ENCODE data around the gene KATNB1. TPM values are rescaled to one million over a fixed set of nuclear protein-coding genes. Genes with fewer than 3 reads are reported as not detected.

KATNB1 gene
- total RNA-seq, 4 donors from 2014 or later = 6.4 to 21.5 (median 11.1) TPM

DNA sequence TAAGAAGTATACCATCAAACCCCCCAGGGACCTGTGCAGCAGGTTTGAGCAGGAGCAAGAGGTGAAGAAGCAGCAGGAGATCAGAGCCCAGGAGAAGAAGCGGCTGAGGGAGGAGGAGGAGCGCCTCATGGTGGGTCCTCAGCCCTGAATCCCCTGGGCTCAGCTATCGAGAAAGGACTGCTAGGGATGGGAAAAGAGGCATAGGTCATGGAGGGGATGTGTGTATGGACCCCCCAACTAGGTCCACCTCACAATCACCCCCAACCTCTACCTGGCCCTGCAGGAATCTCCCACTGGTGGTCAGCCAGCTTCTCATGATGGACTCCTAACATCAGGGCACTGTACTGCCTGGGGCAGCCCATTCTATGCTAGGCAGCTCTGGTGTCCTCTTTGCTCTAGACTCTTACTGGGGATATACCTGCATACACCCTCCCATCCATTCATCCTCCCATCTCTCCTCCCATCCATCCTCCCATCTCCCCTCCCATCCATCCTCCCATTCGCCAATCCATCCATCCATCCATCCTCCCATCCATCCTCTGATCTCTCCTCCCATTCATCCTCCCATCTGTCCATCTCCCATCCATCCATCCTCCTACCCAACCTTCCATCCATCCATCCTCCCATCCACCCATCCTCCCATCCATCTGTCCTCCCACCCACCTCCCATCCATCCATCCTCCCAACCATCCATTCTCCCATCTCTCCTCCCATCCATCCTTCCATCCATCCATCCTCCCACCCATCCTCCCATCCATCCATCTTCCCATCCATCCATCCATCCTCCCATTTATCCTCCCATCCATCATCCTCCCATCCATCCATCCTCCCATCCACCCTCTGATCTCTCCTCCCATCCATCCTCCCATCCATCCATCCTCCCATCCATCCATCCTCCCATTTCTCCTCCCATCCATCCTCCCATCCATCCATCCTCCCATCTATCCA is 30.4 kb upstream of the KATNB1 start:
- Histone ChIP-seq H3K27me3 (peaks cover 8% of the 10 kb centered on the region), H3K4me3 (no peak overlapping the region), H3K9me3 (no peaks in the 10 kb centered on the region), H3K36me3 (no peaks in the 10 kb centered on the region), H3K4me1 (no peaks in the 10 kb centered on the region), H3K27ac (no peak overlapping the region)
- ATAC-seq = no peak
- TF ChIP-seq POLR2A (IDR thresholded peaks at IDR 0.05) (no peak), EP300 (IDR thresholded peaks at IDR 0.05) (no peak), POLR2AphosphoS5 (IDR thresholded peaks at IDR 0.05) (no peak)
- TF ChIP-seq, protein P1, sequence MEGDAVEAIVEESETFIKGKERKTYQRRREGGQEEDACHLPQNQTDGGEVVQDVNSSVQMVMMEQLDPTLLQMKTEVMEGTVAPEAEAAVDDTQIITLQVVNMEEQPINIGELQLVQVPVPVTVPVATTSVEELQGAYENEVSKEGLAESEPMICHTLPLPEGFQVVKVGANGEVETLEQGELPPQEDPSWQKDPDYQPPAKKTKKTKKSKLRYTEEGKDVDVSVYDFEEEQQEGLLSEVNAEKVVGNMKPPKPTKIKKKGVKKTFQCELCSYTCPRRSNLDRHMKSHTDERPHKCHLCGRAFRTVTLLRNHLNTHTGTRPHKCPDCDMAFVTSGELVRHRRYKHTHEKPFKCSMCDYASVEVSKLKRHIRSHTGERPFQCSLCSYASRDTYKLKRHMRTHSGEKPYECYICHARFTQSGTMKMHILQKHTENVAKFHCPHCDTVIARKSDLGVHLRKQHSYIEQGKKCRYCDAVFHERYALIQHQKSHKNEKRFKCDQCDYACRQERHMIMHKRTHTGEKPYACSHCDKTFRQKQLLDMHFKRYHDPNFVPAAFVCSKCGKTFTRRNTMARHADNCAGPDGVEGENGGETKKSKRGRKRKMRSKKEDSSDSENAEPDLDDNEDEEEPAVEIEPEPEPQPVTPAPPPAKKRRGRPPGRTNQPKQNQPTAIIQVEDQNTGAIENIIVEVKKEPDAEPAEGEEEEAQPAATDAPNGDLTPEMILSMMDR (IDR thresholded peaks at IDR 0.05) = no peak
- WGBS, 2 donors (ENCODE audit: low coverage in 1 of 2) = 78 to 92% methylated on average over 2 to 4 of the region's 4 CpGs

DNA sequence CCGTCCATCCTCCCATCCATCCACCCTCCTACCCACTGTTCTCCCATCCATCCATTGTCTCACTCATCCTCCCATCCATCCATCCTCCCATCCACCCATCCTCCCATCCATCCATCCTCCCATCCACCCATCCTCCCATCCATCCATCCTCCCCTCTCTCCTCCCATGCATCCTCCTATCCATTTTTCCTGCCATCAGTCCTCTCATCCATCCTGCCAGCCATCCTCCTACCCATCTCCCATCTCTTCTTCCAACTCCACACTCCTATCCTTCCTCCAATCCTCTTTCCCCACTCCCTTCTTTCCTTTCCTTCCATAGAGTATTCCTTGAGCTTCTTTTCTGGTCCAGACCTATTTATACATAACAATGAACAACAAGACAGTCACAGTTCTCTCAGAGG is 28.9 kb upstream of the KATNB1 start:
- no peak overlapping the region for H3K27ac ChIP-seq
- TF ChIP-seq POLR2AphosphoS5 (IDR thresholded peaks at IDR 0.05) = no peak
- no peak for TF ChIP-seq POLR2A (IDR thresholded peaks at IDR 0.05)
- TF ChIP-seq, protein P1 (IDR thresholded peaks at IDR 0.05) = no peak
- no peak for TF ChIP-seq EP300 (IDR thresholded peaks at IDR 0.05)
- no peaks in the 10 kb centered on the region for H3K4me1 ChIP-seq
- ATAC-seq = no peak
- H3K27me3 ChIP-seq = peaks cover 8% of the 10 kb centered on the region
- no peaks in the 10 kb centered on the region for H3K36me3 ChIP-seq
- H3K4me3 ChIP-seq = no peak overlapping the region
- WGBS, 2 donors (ENCODE audit: low coverage in 1 of 2) = 86% methylated on average over 1 of the region's 1 CpG; no CpG with 5 or more reads in 1 of the 2 donors
- no peaks in the 10 kb centered on the region for H3K9me3 ChIP-seq

- TF ChIP-seq POLR2A (IDR thresholded peaks at IDR 0.05) (no peak), POLR2AphosphoS5 (IDR thresholded peaks at IDR 0.05) (no peak), EP300 (IDR thresholded peaks at IDR 0.05) (no peak)
- TF ChIP-seq, protein P1 (IDR thresholded peaks at IDR 0.05) = no peak
- H3K4me1 ChIP-seq = no peaks in the 10 kb centered on the region
- no peak overlapping the region for H3K4me3 ChIP-seq
- no peaks in the 10 kb centered on the region for H3K36me3 ChIP-seq
- H3K27ac ChIP-seq = no peak overlapping the region
- peaks cover 8% of the 10 kb centered on the region for H3K27me3 ChIP-seq
- 88 to 100% methylated on average over 1 to 5 of the region's 11 CpGs for WGBS, 2 donors (ENCODE audit: low coverage in 1 of 2)
- ATAC-seq = no peak
- no peaks in the 10 kb centered on the region for H3K9me3 ChIP-seq
Observed at GRCh38 chr16:57707331-57707730, 28.2 kb upstream of the KATNB1 start.

DNA sequence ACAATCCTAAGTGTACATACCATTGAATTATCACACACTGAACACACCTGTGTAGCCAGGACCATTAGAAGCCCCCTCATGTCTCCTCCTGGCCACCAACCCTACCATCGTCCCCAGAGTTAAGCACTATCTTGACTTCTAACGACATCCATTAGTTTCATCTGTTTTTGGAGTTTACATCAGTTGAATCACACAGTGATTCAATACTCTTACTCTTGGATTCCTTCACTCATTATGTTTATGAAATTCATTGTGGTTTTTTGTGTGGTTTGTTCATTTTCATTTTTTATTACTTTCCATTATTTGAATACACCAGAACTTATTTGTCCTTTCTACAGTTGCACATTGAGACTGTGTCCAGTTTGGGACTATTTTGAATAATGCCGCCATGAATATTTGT is 27.4 kb upstream of the KATNB1 start:
- H3K4me1 ChIP-seq = no peaks in the 10 kb centered on the region
- ATAC-seq = no peak
- no peak overlapping the region for H3K4me3 ChIP-seq
- no peak for TF ChIP-seq POLR2AphosphoS5 (IDR thresholded peaks at IDR 0.05)
- TF ChIP-seq POLR2A (IDR thresholded peaks at IDR 0.05) = no peak
- WGBS, 2 donors (ENCODE audit: low coverage in 1 of 2) = 86 to 89% methylated on average over 2 to 3 of the region's 3 CpGs
- H3K9me3 ChIP-seq = no peaks in the 10 kb centered on the region
- H3K27me3 ChIP-seq = peaks cover 8% of the 10 kb centered on the region
- no peaks in the 10 kb centered on the region for H3K36me3 ChIP-seq
- H3K27ac ChIP-seq = no peak overlapping the region

DNA sequence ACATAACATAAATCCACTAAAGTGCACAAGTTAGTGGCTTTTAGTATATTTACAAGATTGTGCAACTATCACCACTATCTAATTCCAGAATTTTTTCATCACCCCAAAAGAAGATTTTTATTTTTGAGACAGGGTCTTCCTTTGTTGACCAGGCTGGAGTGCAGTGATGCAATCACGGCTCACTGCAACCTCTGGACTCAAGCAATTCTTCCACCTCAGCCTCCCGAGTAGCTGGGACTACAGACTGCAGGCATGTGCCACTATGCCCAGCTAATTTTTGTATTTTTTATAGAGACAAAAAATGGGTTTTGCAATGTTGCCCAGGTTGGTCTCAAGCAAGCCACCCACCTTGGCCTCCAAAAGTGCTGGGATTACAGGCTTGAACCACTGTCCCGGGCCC is 25.9 kb upstream of the KATNB1 start:
- Histone ChIP-seq H3K27ac (no peak overlapping the region), H3K4me1 (no peaks in the 10 kb centered on the region), H3K27me3 (peaks cover 8% of the 10 kb centered on the region), H3K36me3 (no peaks in the 10 kb centered on the region), H3K4me3 (no peak overlapping the region), H3K9me3 (no peaks in the 10 kb centered on the region)
- ATAC-seq = no peak
- WGBS, 2 donors (ENCODE audit: low coverage in 1 of 2) = 89 to 95% methylated on average over 3 of the region's 3 CpGs
- TF ChIP-seq, protein P1 (IDR thresholded peaks at IDR 0.05) = no peak
- TF ChIP-seq POLR2A (IDR thresholded peaks at IDR 0.05) (no peak), POLR2AphosphoS5 (IDR thresholded peaks at IDR 0.05) (no peak), EP300 (IDR thresholded peaks at IDR 0.05) (no peak)
